HG03442 (cell line): Measurements from ENCODE around the gene HOXC9.

Source experiments
- ATAC-seq: cut with Tn5 transposase; IDR thresholded peaks from one replicate; pipeline ENCODE4 v1.9.1; 2021; ENCODE audit warnings: mild to moderate bottlenecking, moderate library complexity; ENCODE audit not compliant: unreplicated experiment

Gene HOXC9

GRCh38 chr12:53998900-53999236 lies 1.1 kb upstream of the HOXC9 start:
- ATAC-seq = no peak

GRCh38 chr12:53999559-54000115 lies 324 bp upstream of the HOXC9 start:
- ATAC-seq = no peak

DNA sequence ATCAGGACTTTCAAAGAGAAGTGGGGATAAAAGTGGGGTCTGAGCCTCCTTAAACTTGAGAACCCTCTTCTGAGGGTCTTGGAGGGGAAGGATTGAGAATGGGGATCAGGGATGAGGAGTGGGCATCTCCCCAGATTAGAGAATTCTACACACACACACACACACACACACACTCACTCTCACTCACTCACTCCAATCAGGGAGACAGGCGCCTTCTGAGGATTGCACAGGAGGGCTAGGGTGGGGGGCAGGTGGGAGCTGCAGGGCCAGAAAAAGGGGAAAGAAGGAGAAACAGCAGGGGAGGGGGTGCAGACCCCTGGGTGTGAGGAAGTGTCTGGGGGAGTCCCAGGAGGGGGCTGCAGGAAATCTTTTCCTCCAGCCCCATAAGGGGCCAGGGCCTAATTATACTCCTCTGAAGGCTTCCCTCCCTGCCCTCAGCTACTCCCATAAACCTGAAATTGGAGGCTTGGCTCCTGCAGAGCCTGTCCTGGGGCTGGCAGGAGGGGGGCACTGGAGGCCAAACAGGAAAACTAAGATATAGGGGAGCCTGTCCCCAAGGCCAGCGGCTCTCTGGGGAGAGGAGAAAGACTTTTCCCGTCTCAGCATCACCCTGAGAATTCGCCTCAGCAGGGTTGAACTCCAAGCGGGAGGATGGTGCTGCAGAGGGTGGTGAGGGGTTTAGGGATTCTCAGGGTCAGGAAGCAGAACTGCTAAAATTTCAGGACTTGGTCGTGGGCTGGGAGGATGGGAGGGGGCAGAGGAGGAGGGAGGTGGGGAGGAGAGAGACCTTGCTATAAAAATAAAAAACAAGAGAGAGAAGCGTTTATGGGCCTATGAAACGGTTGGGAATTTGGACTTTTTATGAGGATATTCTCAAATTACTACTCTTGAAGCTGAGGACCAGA lies 1.6 kb downstream of the HOXC9 start:
- no peak for ATAC-seq

GRCh38 chr12:54002278-54002914 lies 2.4 kb downstream of the HOXC9 start:
- ATAC-seq = no peak

GRCh38 chr12:54002915-54003389 lies 3.0 kb downstream of the HOXC9 start:
- ATAC-seq = no peak

GRCh38 chr12:54003625-54004024 lies 3.7 kb downstream of the HOXC9 start:
- ATAC-seq = no peak

GRCh38 chr12:54004063-54004840 lies 4.3 kb downstream of the HOXC9 start:
- ATAC-seq = no peak

- ATAC-seq = no peak
These were observed 5.0 kb downstream of the HOXC9 start for GRCh38 chr12:54004841-54005530.

DNA sequence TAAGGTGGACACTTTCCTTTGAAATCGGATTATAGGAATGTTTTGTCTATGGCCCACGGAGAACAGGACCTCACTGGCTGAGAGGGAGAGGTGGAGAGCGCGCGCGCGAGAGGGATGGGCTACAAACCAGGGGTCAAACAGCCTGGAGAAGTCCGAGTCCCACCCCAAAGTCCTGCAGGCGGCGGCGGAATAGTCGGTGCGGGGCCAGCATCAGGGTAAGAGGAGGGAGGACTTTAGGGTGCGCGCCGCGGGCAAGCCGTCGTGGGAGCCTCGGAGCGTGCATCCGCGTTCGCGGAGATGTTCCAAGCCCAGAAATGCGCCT lies 5.5 kb downstream of the HOXC9 start:
- ATAC-seq = no peak

- ATAC-seq = peak; percentile 72
These were observed 6.0 kb downstream of the HOXC9 start for GRCh38 chr12:54005853-54006558.

DNA sequence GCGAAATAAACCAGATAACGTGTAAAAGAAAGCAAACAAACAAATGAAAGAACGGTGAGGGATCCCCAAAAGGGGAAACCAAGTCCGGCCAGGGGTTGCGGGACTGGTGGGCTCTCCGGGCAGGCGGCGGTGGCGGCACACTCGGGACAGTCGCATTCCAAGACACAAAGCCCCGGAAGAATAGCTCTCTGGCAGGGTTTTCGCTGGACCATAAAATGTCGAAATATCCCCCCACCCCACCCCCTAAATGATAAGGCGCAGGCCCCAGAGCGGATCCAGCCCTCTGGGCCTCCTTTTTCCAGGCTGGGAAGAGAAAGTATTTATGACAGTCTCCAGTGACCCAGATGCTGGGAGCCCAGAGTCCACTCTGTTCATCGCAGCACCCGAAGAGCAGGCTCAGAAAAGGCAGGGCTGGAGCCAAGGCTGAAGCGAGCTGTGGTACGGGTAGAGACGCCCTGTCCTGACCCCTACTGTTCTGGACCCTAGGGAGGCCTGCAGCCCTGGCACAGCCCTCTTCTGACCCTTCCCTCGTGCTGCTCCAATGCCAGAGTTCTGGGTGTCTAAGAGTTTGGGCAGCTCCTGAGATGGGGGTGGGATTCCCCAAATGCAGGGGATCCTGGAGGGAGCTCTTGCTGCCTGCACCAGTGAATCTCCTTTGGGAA lies 6.7 kb downstream of the HOXC9 start:
- no peak for ATAC-seq

GRCh38 chr12:54007538-54008259 lies 7.7 kb downstream of the HOXC9 start:
- no peak for ATAC-seq

GRCh38 chr12:54008260-54008552 lies 8.2 kb downstream of the HOXC9 start:
- no peak for ATAC-seq

DNA sequence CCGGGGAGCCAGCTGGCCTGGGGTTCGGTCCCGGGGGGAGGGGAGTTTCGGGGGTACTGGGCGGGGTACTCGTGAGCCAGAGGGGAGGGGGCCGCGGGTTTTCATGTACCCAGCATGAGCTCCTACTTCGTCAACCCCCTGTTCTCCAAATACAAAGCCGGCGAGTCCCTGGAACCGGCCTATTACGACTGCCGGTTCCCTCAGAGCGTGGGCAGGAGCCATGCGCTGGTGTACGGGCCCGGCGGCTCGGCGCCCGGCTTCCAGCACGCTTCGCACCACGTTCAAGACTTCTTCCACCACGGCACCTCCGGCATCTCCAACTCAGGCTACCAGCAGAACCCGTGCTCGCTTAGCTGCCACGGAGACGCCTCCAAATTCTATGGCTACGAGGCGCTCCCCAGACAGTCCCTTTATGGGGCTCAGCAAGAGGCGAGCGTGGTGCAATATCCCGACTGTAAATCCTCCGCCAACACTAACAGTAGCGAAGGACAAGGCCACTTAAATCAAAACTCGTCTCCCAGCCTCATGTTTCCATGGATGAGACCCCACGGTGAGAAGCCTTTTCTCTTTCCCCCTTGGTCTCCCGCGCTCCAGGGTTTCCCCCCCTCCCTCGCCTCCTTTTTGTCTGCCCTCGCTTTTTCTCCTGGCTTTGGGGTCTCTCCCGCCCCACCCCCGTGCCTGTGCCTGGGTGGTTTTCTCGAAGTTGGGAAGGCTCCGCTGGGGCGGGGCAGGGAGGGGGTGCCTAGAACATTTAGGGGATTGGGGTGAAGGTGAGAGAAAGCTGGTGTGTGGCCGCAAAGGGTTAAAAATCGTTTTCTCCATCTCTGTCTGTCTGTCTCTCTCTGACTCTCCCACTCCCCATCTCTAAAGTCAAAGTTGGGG lies 9.5 kb downstream of the HOXC9 start:
- ATAC-seq = no peak

- ATAC-seq = no peak
These were observed 10.4 kb downstream of the HOXC9 start for GRCh38 chr12:54010053-54010971.

- no peak for ATAC-seq
These were observed 11.2 kb downstream of the HOXC9 start for GRCh38 chr12:54010972-54011664.
